H1 (cell line): ENCODE data around the gene IL16.

ENCODE experiments used
- CEBPB ChIP-seq: IDR thresholded peaks from 2 replicates; pipeline ENCODE4 v1.6.1; 2012; ENCODE audit warnings: low read depth, low read length
- CTCF ChIP-seq, 3 experiments: IDR thresholded peaks; 1 replicate in 2 of 3; 2 replicates in 1 of 3; pipeline versions ENCODE4 v1.5.1 to v1.6.1; 2011; ENCODE audit warnings: low read length in 3 of 3, mild to moderate bottlenecking in 3 of 3, inconsistent platforms in 2 of 3, low read depth in 1 of 3, moderate library complexity in 1 of 3; ENCODE audit not compliant: insufficient read depth in 1 of 3; ENCODE audit errors: control extremely low read depth in 1 of 3
- EGR1 ChIP-seq: IDR thresholded peaks from 2 replicates; pipeline ENCODE4 v1.6.1; 2011; ENCODE audit warnings: low read depth, low read length, borderline replicate concordance
- FOSL1 ChIP-seq: IDR thresholded peaks from 2 replicates; pipeline ENCODE4 v1.6.1; 2011; ENCODE audit warnings: mild to moderate bottlenecking, low read depth, low read length, moderate library complexity; ENCODE audit not compliant: insufficient read depth
- GTF2F1 ChIP-seq: IDR thresholded peaks from 2 replicates; pipeline ENCODE4 v1.6.1; 2012; ENCODE audit warnings: low read depth, low read length, improper control_type of control experiment, borderline replicate concordance
- HDAC2 ChIP-seq, 2 experiments: fragments of 300-600 bp in 1 of 2; sonication (generic) in 1 of 2; IDR thresholded peaks; 2 replicates each; pipeline ENCODE4 v1.6.1; 2011 to 2012; ENCODE audit warnings: low read depth in 2 of 2, low read length in 2 of 2, mild to moderate bottlenecking in 2 of 2, moderate library complexity in 2 of 2, borderline replicate concordance in 1 of 2, inconsistent platforms in 1 of 2
- JUN ChIP-seq: IDR thresholded peaks from 2 replicates; pipeline ENCODE4 v1.6.1; 2011; ENCODE audit warnings: low read depth, mild to moderate bottlenecking, improper control_type of control experiment, low read length
- KDM5A ChIP-seq: fragments of 200-600 bp; IDR thresholded peaks from 2 replicates; pipeline ENCODE4 v1.7.1; 2012; ENCODE audit warnings: mild to moderate bottlenecking, low read length, inconsistent platforms, mixed read lengths
- POLR2A ChIP-seq, 2 experiments: IDR thresholded peaks; 1 replicate in 1 of 2; 2 replicates in 1 of 2; pipeline ENCODE4 v1.6.1; 2011; ENCODE audit warnings: low read depth in 2 of 2, low read length in 2 of 2, mild to moderate bottlenecking in 2 of 2; ENCODE audit errors: control extremely low read depth in 1 of 2
- POLR2AphosphoS5 ChIP-seq: IDR thresholded peaks from 2 replicates; pipeline ENCODE4 v1.6.1; 2011; ENCODE audit warnings: low read depth, low read length
- SP4 ChIP-seq: IDR thresholded peaks from 2 replicates; pipeline ENCODE4 v1.6.1; 2012; ENCODE audit warnings: low read length, inconsistent platforms
- SUZ12 ChIP-seq: fragments of 200-600 bp; sonication (generic); IDR thresholded peaks from 2 replicates; pipeline ENCODE4 v1.6.1; 2012; ENCODE audit warnings: mild to moderate bottlenecking, inconsistent platforms, low read length, moderate library complexity, mixed read lengths
- TAF1 ChIP-seq: IDR thresholded peaks from 2 replicates; pipeline ENCODE4 v1.6.1; 2011; ENCODE audit warnings: mild to moderate bottlenecking, low read depth, low read length
- TF ChIP-seq, protein P1 (sequence below): IDR thresholded peaks from 2 replicates; pipeline ENCODE4 v1.6.1; 2011; ENCODE audit warnings: low read depth, mild to moderate bottlenecking, low read length; ENCODE audit not compliant: insufficient read depth

DNA sequence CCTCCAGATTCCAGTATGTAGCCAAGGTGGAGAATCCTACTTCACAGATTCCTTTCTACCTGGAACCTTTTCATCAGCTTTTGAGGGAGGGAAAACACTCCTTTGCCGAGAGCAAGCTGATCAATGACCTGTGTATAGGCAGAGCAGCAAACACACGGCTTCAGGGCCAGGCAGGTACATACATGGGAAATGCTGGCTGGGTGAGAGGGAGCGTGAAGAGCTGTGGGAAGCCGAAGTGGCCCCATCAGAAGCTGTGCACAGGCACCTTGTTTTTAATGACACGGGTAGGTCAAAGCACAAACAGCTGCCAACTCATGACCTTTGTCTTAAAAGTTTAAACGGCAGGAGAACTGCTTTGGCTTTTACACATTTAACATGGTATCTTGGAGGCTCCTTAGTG, 101.9 kb downstream of the IL16 start:
- TF ChIP-seq, protein P1, sequence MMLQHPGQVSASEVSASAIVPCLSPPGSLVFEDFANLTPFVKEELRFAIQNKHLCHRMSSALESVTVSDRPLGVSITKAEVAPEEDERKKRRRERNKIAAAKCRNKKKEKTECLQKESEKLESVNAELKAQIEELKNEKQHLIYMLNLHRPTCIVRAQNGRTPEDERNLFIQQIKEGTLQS = no peak
- TF ChIP-seq EGR1 = no peak
- TF ChIP-seq CEBPB = no peak
- no peak for TF ChIP-seq CTCF (IDR thresholded peaks at IDR 0.05; ENCODE audit: control extremely low read depth in 1 of 3, insufficient read depth in 1 of 3, low read depth in 1 of 3, low read length in 3 of 3)
- TF ChIP-seq SP4 = no peak
- no peak for TF ChIP-seq TAF1
- no peak for TF ChIP-seq SUZ12
- TF ChIP-seq FOSL1 = no peak
- no peak for TF ChIP-seq POLR2A (IDR thresholded peaks at IDR 0.05; ENCODE audit: control extremely low read depth in 1 of 2, low read depth in 2 of 2, low read length in 2 of 2)
- no peak for TF ChIP-seq POLR2AphosphoS5
- no peak for TF ChIP-seq GTF2F1
- no peak for TF ChIP-seq KDM5A
- no peak for TF ChIP-seq JUN
- TF ChIP-seq HDAC2 (IDR thresholded peaks at IDR 0.05; ENCODE audit: borderline replicate concordance in 1 of 2, low read depth in 2 of 2, low read length in 2 of 2) = no peak
